Endodermal cell (in vitro differentiated cells): ENCODE results near the gene TIGIT. TPM values are rescaled to one million over a fixed set of nuclear protein-coding genes. Genes with fewer than 3 reads are reported as not detected.

Experiments
- DNase-seq: peaks from one replicate; pipeline ENCODE4 v3.0.0-alpha.2; 2017
- H3K27ac ChIP-seq: 2 replicates; pipeline ENCODE4 v1.5.1; 2013; ENCODE audit warnings: mild to moderate bottlenecking, low read depth, low read length, moderate library complexity
- H3K27me3 ChIP-seq: 2 replicates; pipeline ENCODE4 v1.6.1; 2013; ENCODE audit warnings: mild to moderate bottlenecking, low read length, moderate library complexity; ENCODE audit not compliant: insufficient read depth, control insufficient read depth, poor library complexity, severe bottlenecking
- H3K36me3 ChIP-seq: 2 replicates; pipeline ENCODE4 v1.7.0; 2013; ENCODE audit warnings: mild to moderate bottlenecking, low read length, moderate library complexity; ENCODE audit not compliant: control insufficient read depth, insufficient read depth
- H3K4me1 ChIP-seq: one replicate; pipeline ENCODE4 v1.7.0; 2013; ENCODE audit warnings: low read length; ENCODE audit not compliant: control insufficient read depth, insufficient read depth
- H3K4me3 ChIP-seq: 2 replicates; pipeline ENCODE4 v1.5.1; 2013; ENCODE audit warnings: mild to moderate bottlenecking, low read length, moderate library complexity
- H3K9ac ChIP-seq: 2 replicates; pipeline ENCODE4 v1.6.1; 2013; ENCODE audit warnings: mild to moderate bottlenecking, low read length, moderate library complexity; ENCODE audit not compliant: poor library complexity, severe bottlenecking; ENCODE audit errors: extremely low read depth
- H3K9me3 ChIP-seq: 2 replicates; pipeline ENCODE4 v1.6.1; 2013; ENCODE audit warnings: mild to moderate bottlenecking, low read length, moderate library complexity; ENCODE audit not compliant: control insufficient read depth
- H3K27ac Mint-ChIP-seq: 2 replicates; pipeline ENCODE4 v1.8.0; 2020; ENCODE audit warnings: mixed read lengths
- H3K27me3 Mint-ChIP-seq: 2 replicates; pipeline ENCODE4 v1.8.0; 2021; ENCODE audit warnings: mild to moderate bottlenecking, mixed read lengths; ENCODE audit not compliant: insufficient read depth
- H3K36me3 Mint-ChIP-seq: 2 replicates; pipeline ENCODE4 v1.8.0; 2020; ENCODE audit warnings: low read depth, mixed read lengths
- H3K4me1 Mint-ChIP-seq: 2 replicates; pipeline ENCODE4 v1.8.0; 2020; ENCODE audit warnings: mixed read lengths
- H3K4me3 Mint-ChIP-seq: 2 replicates; pipeline ENCODE4 v1.8.0; 2020; ENCODE audit warnings: mild to moderate bottlenecking, moderate library complexity, mixed read lengths
- H3K9me3 Mint-ChIP-seq: 2 replicates; pipeline ENCODE4 v1.8.0; 2020; ENCODE audit warnings: mild to moderate bottlenecking, mixed read lengths
- CTCF ChIP-seq: fragments of 200-600 bp; sonication (generic); conservative IDR thresholded peaks from 2 replicates; pipeline ENCODE4 v1.5.0; 2021; ENCODE audit warnings: antibody characterized with exemption, mild to moderate bottlenecking
- WGBS, 2 experiments: methylation state at CpG; one replicate each; pipeline versions ENCODE4 v1.1.5 to v1.1.7; 2013; ENCODE audit warnings: missing lambda C conversion rate in 2 of 2, mixed read lengths in 1 of 2; ENCODE audit not compliant: insufficient coverage in 1 of 2, insufficient read length in 1 of 2; 5-methylcytosine and 5-hydroxymethylcytosine counted together
- total RNA-seq, 2 donors: library from RNA; stranded (reverse); fragmentation: NEBNext Ultra II Directional in 1 of 2; extraction: Animal tissue kit (Norgen Biotek cat#: 25700) in 1 of 2; gene quantifications; 2 replicates in 1 of 2; 3 replicates in 1 of 2; pipeline ENCODE4 v1.2.1, GENCODE V29; 2021

TIGIT gene
- total RNA-seq, 2 donors from 2014 or later: not detected

DNA sequence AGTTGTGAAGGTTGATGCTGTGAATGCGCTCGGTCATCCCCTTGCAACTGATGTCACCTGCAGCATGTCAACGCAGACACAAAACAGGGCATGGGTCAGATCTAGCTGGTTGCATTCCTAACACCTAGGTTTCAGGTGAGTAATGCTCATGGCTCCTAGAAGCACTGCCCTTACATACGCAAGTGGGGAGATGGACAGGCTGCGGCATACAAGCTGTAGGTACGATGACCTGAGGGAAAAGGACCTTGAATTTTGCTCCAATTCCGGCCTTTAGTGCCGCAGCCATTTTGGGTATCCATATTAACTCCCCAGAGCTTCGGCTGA, 58.0 kb downstream of the TIGIT start:
- H3K36me3 ChIP-seq: no peaks in the 10 kb centered on the region
- Mint-ChIP-seq H3K27ac (no peak overlapping the region), H3K4me3 (no peak overlapping the region), H3K4me1 (no peaks in the 10 kb centered on the region), H3K36me3 (no peaks in the 10 kb centered on the region), H3K27me3 (no peaks in the 10 kb centered on the region), H3K9me3 (no peaks in the 10 kb centered on the region)
- no peak for DNase-seq
- H3K9ac ChIP-seq: no peak overlapping the region
- 94% methylated on average over 7 to 9 of the region's 9 CpGs for WGBS, 2 experiments
- H3K4me1 ChIP-seq: no peaks in the 10 kb centered on the region
- H3K27ac ChIP-seq: no peak overlapping the region
- H3K4me3 ChIP-seq: no peak overlapping the region
- no peaks in the 10 kb centered on the region for H3K27me3 ChIP-seq
- no peak for TF ChIP-seq CTCF
- no peaks in the 10 kb centered on the region for H3K9me3 ChIP-seq

DNA sequence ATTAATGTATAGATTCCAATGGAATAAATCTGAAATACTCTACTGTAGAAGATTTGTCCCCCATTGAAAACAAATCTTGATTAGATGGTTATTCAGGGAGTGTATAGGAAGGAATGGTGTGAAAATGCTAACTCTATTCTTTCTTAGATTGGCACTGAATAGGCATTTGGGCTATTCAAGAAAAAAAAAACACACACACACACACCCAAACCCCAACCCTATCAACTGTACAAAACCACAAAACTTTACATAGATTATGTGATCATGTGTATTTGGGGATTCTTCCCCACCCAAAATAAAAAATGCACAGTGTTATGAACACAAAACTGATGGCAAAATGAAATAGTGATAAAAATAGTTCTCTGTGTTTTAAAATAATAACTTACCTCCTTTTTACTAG, 61.8 kb downstream of the TIGIT start:
- Mint-ChIP-seq H3K9me3 (no peaks in the 10 kb centered on the region), H3K27ac (no peak overlapping the region), H3K4me3 (no peak overlapping the region), H3K36me3 (no peaks in the 10 kb centered on the region), H3K27me3 (no peaks in the 10 kb centered on the region), H3K4me1 (peaks cover 3% of the 10 kb centered on the region)
- H3K27me3 ChIP-seq: no peaks in the 10 kb centered on the region
- no peak overlapping the region for H3K9ac ChIP-seq
- H3K4me3 ChIP-seq: no peak overlapping the region
- H3K36me3 ChIP-seq: no peaks in the 10 kb centered on the region
- no peaks in the 10 kb centered on the region for H3K4me1 ChIP-seq
- TF ChIP-seq CTCF: no peak
- no peak for DNase-seq
- H3K27ac ChIP-seq: peak overlapping the region; percentile 80
- no peaks in the 10 kb centered on the region for H3K9me3 ChIP-seq

- peak; percentile 82 for DNase-seq
- no peaks in the 10 kb centered on the region for H3K36me3 Mint-ChIP-seq
- H3K4me3 Mint-ChIP-seq: no peak overlapping the region
- no peaks in the 10 kb centered on the region for H3K9me3 Mint-ChIP-seq
- H3K27ac Mint-ChIP-seq: no peak overlapping the region
- Histone ChIP-seq H3K9ac (no peak overlapping the region), H3K27me3 (no peaks in the 10 kb centered on the region), H3K36me3 (no peaks in the 10 kb centered on the region), H3K4me1 (no peaks in the 10 kb centered on the region), H3K27ac (peak overlapping the region; percentile 80), H3K4me3 (no peak overlapping the region), H3K9me3 (no peaks in the 10 kb centered on the region)
- TF ChIP-seq CTCF: no peak
- no peaks in the 10 kb centered on the region for H3K27me3 Mint-ChIP-seq
- peaks cover 3% of the 10 kb centered on the region for H3K4me1 Mint-ChIP-seq
- 26 to 50% methylated on average over 2 to 4 of the region's 4 CpGs for WGBS, 2 experiments
Measured at GRCh38 chr3:114356066-114356465, 62.2 kb downstream of the TIGIT start.
